Neural progenitor cell (in vitro differentiated cells): Measurements from ENCODE around the gene RPL9.

Source experiments
- EZH2 ChIP-seq: fragments of 200-600 bp; sonication (generic); IDR thresholded peaks from 2 replicates; pipeline ENCODE4 v1.6.1; 2017; ENCODE audit warnings: antibody characterized with exemption, mild to moderate bottlenecking, moderate library complexity
- TF ChIP-seq, protein P1 (sequence below): fragments of 200-600 bp; sonication (generic); IDR thresholded peaks from 2 replicates; pipeline ENCODE4 v1.5.1; 2017; ENCODE audit warnings: antibody characterized with exemption, mild to moderate bottlenecking

DNA sequence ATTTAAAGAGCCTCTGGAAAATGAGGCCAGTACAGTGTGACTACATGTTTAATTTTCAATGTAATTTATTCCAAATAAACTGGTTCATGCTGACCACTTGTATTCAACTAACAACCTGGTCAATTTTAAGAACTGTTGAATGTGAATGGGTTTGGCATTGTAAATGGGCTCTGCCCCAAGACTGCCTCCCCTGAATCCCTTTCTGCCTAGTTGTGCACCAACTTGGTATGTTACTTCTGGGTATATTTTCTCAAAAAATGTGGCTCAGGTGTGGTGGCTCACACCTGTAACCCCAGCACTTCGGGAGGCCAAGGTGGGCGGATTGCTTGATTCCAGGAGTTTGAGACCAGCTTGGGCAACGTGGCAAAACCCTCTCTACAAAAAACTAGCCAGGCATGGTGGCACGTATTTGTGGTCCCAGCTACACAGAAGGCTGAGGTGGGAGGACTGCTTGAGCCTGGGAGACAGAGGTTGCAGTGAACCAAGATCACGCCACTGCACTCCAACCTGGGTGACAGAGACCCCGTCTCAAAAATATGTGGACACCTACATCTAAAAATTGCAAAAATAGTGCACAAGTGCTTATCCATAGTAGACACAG is 7.2 kb downstream of the RPL9 start:
- TF ChIP-seq, protein P1, sequence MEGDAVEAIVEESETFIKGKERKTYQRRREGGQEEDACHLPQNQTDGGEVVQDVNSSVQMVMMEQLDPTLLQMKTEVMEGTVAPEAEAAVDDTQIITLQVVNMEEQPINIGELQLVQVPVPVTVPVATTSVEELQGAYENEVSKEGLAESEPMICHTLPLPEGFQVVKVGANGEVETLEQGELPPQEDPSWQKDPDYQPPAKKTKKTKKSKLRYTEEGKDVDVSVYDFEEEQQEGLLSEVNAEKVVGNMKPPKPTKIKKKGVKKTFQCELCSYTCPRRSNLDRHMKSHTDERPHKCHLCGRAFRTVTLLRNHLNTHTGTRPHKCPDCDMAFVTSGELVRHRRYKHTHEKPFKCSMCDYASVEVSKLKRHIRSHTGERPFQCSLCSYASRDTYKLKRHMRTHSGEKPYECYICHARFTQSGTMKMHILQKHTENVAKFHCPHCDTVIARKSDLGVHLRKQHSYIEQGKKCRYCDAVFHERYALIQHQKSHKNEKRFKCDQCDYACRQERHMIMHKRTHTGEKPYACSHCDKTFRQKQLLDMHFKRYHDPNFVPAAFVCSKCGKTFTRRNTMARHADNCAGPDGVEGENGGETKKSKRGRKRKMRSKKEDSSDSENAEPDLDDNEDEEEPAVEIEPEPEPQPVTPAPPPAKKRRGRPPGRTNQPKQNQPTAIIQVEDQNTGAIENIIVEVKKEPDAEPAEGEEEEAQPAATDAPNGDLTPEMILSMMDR: no peak
- no peak for TF ChIP-seq EZH2
